HG03045 (cell line): ENCODE measurements around the gene TMEM130.
A peak's percentile ranks its signal among the peaks of the same experiment; 100 is the strongest.

Source experiments
- ATAC-seq: cut with Tn5 transposase; IDR thresholded peaks from one replicate; pipeline ENCODE4 v1.9.1; 2021; ENCODE audit warnings: mild to moderate bottlenecking, moderate library complexity; ENCODE audit not compliant: unreplicated experiment

The TMEM130 gene

DNA sequence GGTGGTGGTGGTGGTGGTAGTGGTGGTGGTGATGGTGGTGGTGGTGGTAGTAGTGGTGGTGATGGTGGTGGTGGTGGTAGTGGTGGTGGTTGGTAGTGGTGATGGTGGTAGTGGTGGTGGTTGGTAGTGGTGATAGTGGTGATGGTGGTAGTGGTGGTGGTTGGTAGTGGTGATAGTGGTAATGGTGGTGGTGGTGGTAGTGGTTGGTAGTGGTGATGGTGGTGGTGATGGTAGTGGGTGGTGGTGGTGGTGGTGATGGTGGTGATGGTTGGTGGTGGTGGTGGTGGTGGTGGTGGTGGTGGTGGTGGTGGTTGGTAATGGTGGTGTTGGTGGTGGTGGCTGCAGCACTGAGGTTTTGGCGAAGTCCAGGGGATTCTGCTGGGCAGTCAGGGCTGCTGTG, 58.5 kb downstream of the TMEM130 start:
- ATAC-seq = no peak

DNA sequence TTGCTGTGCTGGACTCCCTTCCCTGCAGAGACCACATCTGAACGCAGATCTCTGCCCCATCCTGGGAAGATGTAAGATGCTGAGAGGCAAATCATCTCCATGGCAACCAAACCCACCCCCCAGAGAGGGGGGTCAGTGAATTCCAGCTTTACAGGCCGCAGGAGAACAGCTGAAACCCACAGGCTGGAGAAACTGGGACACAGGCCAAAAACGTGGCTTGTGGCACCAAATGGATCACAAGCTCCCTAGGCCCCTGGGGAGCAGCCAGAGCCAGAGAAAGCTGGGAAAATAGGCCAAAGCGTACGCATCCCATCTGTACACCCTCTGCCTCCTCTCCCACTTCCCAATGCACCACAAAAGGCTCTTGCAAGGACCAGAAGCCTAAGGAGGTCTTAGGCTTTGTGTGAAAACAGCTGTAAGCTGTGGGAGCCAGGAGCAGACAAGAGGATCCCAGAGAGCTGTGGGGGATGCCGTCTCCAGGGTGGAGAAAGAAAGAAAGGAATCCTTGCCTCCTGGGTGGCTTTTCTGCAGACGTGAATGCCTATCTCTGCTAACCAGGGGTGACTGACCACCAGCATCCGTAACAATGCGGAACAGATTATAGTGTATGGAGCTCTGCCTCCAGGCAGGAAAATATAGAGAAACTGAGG, 59.5 kb downstream of the TMEM130 start:
- ATAC-seq = no peak

GRCh38 chr7:98808751-98809460, 60.9 kb downstream of the TMEM130 start:
- no peak for ATAC-seq

GRCh38 chr7:98807068-98808048, 62.5 kb downstream of the TMEM130 start:
- ATAC-seq = no peak

DNA sequence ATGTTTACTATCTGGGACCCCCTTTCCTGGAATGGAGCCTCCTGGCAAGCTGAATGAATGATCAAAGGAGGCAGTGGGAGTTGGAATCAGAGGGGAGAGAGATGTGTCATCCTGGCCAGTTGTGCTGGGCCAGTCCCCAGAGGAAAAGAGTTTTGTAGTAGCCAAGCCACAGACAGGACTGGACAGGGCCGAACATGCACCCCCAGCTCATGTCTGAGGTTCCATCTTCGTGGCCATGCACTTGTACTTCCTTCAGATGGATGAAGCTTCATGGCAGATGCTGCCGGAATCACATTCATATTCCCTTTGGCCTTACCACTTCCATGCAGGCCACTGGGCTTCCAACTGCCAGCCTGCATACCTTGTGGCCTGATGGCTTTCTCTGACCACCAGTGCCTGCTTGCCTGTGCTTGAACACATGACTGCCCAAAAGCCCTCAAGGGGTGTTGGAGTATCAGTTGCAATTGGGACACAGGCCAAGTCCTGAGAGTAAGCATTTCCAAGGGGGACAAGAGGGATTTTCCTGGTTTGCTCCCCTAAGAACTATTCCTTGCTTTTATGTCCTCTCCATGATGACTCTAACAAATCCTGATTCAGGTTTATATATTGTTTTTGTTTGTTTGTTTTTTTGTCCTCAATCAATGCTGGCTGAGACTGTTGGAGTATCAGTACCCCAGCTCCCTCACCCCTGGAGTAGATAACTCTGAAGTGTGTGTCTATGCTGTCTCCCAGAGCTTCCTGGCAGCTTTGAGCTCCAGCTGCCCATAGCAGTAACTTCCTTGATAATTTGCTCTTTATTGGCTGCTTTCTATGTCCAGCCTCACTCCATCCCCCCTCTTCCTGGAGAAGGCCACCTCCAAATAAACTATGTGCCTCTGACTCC, 63.6 kb downstream of the TMEM130 start:
- no peak for ATAC-seq

- ATAC-seq = peak; percentile 26
Observed at GRCh38 chr7:98802781-98803110, 67.1 kb downstream of the TMEM130 start.

- ATAC-seq = peak; percentile 77
Observed at GRCh38 chr7:98802088-98802780, 67.6 kb downstream of the TMEM130 start.

DNA sequence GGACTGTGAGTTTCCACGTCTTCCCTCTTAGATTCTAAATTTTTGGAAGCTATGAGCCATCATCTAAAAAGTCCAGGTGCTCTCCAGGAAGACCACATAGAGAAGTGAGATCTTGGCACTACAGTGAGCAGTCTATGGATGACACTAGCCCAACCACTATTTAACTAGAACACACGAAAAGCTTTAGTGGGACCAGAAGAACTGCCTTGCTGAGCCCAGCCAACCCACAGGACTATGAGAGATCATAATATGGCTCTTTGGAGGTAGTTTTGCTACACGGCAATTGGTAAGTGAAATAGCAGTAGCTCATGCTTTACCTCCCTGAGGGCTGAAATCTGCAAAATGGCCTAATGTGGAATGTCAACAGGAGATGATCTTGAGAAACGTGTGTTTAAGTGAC, 68.8 kb downstream of the TMEM130 start:
- ATAC-seq = no peak

GRCh38 chr7:98797150-98797549, 72.7 kb downstream of the TMEM130 start:
- no peak for ATAC-seq
